Trophoblast cell (in vitro differentiated cells and primary cell): Measurements from ENCODE around the gene MT1H.

Source experiments
- DNase-seq, 2 donors: peaks; one replicate each; pipeline ENCODE4 v3.0.0-alpha.2; 2016
- H2AFZ ChIP-seq: 2 replicates; pipeline ENCODE4 v1.6.1; 2013; ENCODE audit warnings: low read length, moderate library complexity, mild to moderate bottlenecking; ENCODE audit not compliant: insufficient read depth, poor library complexity
- H2AK5ac ChIP-seq: 2 replicates; pipeline ENCODE4 v1.6.1; 2013; ENCODE audit warnings: mild to moderate bottlenecking, low read length
- H2BK120ac ChIP-seq: 2 replicates; pipeline ENCODE4 v1.6.1; 2013; ENCODE audit warnings: low read length, mild to moderate bottlenecking, moderate library complexity; ENCODE audit not compliant: insufficient read depth, poor library complexity
- H2BK12ac ChIP-seq: 2 replicates; pipeline ENCODE4 v1.6.1; 2013; ENCODE audit warnings: mild to moderate bottlenecking, low read length, moderate library complexity
- H2BK5ac ChIP-seq: 2 replicates; pipeline ENCODE4 v1.6.1; 2013; ENCODE audit warnings: low read length, low read depth, moderate library complexity, mild to moderate bottlenecking; ENCODE audit not compliant: poor library complexity
- H3K14ac ChIP-seq: 2 replicates; pipeline ENCODE4 v1.6.1; 2013; ENCODE audit warnings: mild to moderate bottlenecking, low read length
- H3K18ac ChIP-seq: 2 replicates; pipeline ENCODE4 v1.6.1; 2013; ENCODE audit warnings: mild to moderate bottlenecking, low read length
- H3K23ac ChIP-seq: 2 replicates; pipeline ENCODE4 v1.6.1; 2013; ENCODE audit warnings: low read length
- H3K27ac ChIP-seq: 2 replicates; pipeline ENCODE4 v1.5.1; 2013; ENCODE audit warnings: low read depth, mild to moderate bottlenecking, inconsistent platforms, low read length, moderate library complexity
- H3K27me3 ChIP-seq: 2 replicates; pipeline ENCODE4 v1.6.1; 2013; ENCODE audit warnings: inconsistent platforms, mild to moderate bottlenecking, low read length, moderate library complexity; ENCODE audit not compliant: insufficient read depth
- H3K36me3 ChIP-seq, 2 experiments: 1 replicate in 1 of 2; 2 replicates in 1 of 2; pipeline ENCODE4 v1.6.1; 2013; ENCODE audit warnings: low read length in 2 of 2, mild to moderate bottlenecking in 2 of 2, moderate library complexity in 1 of 2; ENCODE audit not compliant: insufficient read depth in 2 of 2, control insufficient read depth in 1 of 2
- H3K4ac ChIP-seq: 2 replicates; pipeline ENCODE4 v1.6.1; 2013; ENCODE audit warnings: low read depth, mild to moderate bottlenecking, low read length, moderate library complexity
- H3K4me1 ChIP-seq, 2 experiments: 1 replicate in 1 of 2; 2 replicates in 1 of 2; pipeline ENCODE4 v1.6.1; 2013; ENCODE audit warnings: low read length in 2 of 2, mild to moderate bottlenecking in 2 of 2, moderate library complexity in 1 of 2; ENCODE audit not compliant: insufficient read depth in 2 of 2, control insufficient read depth in 1 of 2
- H3K4me2 ChIP-seq: 2 replicates; pipeline ENCODE4 v1.6.1; 2013; ENCODE audit warnings: inconsistent platforms, mild to moderate bottlenecking, low read length, moderate library complexity
- H3K4me3 ChIP-seq: 2 replicates; pipeline ENCODE4 v1.5.1; 2013; ENCODE audit warnings: mild to moderate bottlenecking, low read depth, low read length, inconsistent platforms
- H3K79me1 ChIP-seq: one replicate; pipeline ENCODE4 v1.6.1; 2013; ENCODE audit warnings: low read length
- H3K79me2 ChIP-seq: 2 replicates; pipeline ENCODE4 v1.6.1; 2013; ENCODE audit warnings: low read length, mild to moderate bottlenecking; ENCODE audit not compliant: control insufficient read depth, insufficient read depth, poor library complexity
- H3K9ac ChIP-seq: 2 replicates; pipeline ENCODE4 v1.6.1; 2013; ENCODE audit warnings: mild to moderate bottlenecking, low read length
- H3K9me3 ChIP-seq: 2 replicates; pipeline ENCODE4 v1.6.1; 2013; ENCODE audit warnings: low read depth, mild to moderate bottlenecking, control low read depth, inconsistent platforms, low read length; ENCODE audit not compliant: insufficient read depth
- H4K12ac ChIP-seq: 2 replicates; pipeline ENCODE4 v1.6.1; 2013; ENCODE audit warnings: low read depth, mild to moderate bottlenecking, low read length, moderate library complexity
- H4K8ac ChIP-seq: 2 replicates; pipeline ENCODE4 v1.6.1; 2013; ENCODE audit warnings: low read depth, mild to moderate bottlenecking, low read length, moderate library complexity
- H4K91ac ChIP-seq: one replicate; pipeline ENCODE4 v1.6.1; 2013; ENCODE audit warnings: low read depth, mild to moderate bottlenecking, low read length, moderate library complexity
- WGBS: extraction: QIAGEN DNeasy Blood & Tissue Kit; methylation state at CpG from one replicate; pipeline ENCODE4 v1.1.7; 2013; ENCODE audit warnings: missing lambda C conversion rate; ENCODE audit not compliant: insufficient read length, insufficient coverage; ENCODE audit errors: extremely low coverage; 5-methylcytosine and 5-hydroxymethylcytosine counted together

The MT1H gene

DNA sequence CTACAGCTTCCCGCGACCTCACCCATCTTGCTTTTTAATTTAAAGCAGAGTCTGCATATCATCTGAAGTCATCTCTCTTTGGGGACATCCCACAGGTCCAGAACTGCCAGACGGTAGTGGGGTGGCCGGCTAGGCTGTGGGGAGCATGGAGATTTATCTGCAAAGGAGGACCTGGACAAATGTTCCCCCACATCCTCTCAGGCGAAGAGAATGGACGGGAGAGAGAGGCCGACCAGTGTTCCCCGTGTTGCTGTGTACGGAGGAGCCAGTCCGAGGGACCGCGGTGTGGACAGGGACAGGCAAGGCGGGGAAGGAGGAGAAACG lies 37.8 kb upstream of the MT1H start:
- Histone ChIP-seq H3K4me1 (peaks cover 3 to 11% of the 10 kb centered on the region in 2 experiments), H4K12ac (no peak overlapping the region), H3K27ac (no peak overlapping the region), H3K4ac (no peak overlapping the region), H3K9ac (no peak overlapping the region), H3K4me3 (peak overlapping the region; percentile 12), H4K91ac (no peak overlapping the region), H2BK12ac (no peak overlapping the region), H2BK5ac (no peak overlapping the region), H4K8ac (no peak overlapping the region), H2BK120ac (no peak overlapping the region), H3K14ac (no peak overlapping the region), H2AFZ (no peak overlapping the region), H3K23ac (no peak overlapping the region), H3K27me3 (peaks cover 60% of the 10 kb centered on the region), H3K79me2 (no peaks in the 10 kb centered on the region), H3K79me1 (peaks cover 1% of the 10 kb centered on the region), H2AK5ac (no peak overlapping the region), H3K36me3 (no peaks in the 10 kb centered on the region), H3K4me2 (peak overlapping the region; percentile 58), H3K9me3 (peaks cover 7% of the 10 kb centered on the region), H3K18ac (no peak overlapping the region)
- DNase-seq: no peak
- WGBS: no CpG with 5 or more reads among the region's 14 CpGs

DNA sequence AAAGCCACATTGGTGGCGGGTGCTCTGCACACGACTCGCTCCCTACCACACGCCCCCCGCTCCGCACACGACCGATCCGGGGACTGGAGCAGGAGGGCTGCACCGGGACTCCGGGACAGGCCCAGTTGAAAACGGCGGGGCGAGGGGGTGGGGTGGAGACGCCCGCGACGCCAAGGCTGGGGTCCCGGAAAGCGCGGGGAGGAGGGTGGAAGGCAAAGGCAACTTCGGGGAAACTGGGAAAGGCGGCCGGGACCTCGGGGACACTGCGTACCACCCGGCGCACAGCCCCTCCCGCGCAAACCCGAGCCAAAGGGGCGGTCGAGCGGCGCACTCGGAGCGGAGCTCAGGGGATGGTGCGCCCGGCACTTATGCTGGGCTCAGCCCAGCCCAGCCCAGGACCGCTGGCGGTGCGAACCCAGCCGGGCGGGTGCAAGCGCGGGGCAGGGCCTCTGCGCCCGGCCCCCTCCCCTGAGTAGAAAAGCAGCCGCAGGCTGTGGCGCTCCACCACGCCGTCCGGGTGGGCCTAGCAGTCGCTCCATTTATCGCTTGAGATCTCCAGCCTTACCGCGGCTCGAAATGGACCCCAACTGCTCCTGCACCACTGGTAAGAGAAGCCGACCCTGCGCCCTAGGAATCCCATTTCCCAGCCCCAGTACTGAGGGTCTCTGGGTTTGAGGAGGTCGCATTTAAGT lies 37.3 kb upstream of the MT1H start, which contains the start of gene MT1M:
Gene MT1M (plus strand): TSS at position 504 of the 692 bp plus-strand sequence. CDS start 73 bp downstream, at position 577.
- H2BK12ac ChIP-seq: no peak within 1 kb of the TSS
- DNase-seq: no peak
- no peak within 1 kb of the TSS for H3K14ac ChIP-seq
- peak within 1 kb of the TSS; percentile 58 for H3K4me2 ChIP-seq
- H3K36me3 ChIP-seq: no peaks in the 10 kb centered on the region
- H3K4me3 ChIP-seq: peak within 1 kb of the TSS; percentile 57
- H3K9me3 ChIP-seq: peaks cover 7% of the 10 kb centered on the region
- H4K91ac ChIP-seq: no peak within 1 kb of the TSS
- no peak within 1 kb of the TSS for H2AFZ ChIP-seq
- no peak within 1 kb of the TSS for H3K9ac ChIP-seq
- no peak within 1 kb of the TSS for H2BK120ac ChIP-seq
- no peaks in the 10 kb centered on the region for H3K79me2 ChIP-seq
- peaks cover 3 to 11% of the 10 kb centered on the region in 2 experiments for H3K4me1 ChIP-seq
- H2AK5ac ChIP-seq: no peak within 1 kb of the TSS
- H3K23ac ChIP-seq: no peak within 1 kb of the TSS
- no peak within 1 kb of the TSS for H3K27ac ChIP-seq
- WGBS: no CpG with 5 or more reads among the region's 61 CpGs
- H4K12ac ChIP-seq: no peak within 1 kb of the TSS
- H4K8ac ChIP-seq: no peak within 1 kb of the TSS
- H3K18ac ChIP-seq: no peak within 1 kb of the TSS
- H2BK5ac ChIP-seq: no peak within 1 kb of the TSS
- no peaks in the 10 kb centered on the region for H3K79me1 ChIP-seq
- peaks cover 64% of the 10 kb centered on the region for H3K27me3 ChIP-seq
- H3K4ac ChIP-seq: no peak within 1 kb of the TSS

DNA sequence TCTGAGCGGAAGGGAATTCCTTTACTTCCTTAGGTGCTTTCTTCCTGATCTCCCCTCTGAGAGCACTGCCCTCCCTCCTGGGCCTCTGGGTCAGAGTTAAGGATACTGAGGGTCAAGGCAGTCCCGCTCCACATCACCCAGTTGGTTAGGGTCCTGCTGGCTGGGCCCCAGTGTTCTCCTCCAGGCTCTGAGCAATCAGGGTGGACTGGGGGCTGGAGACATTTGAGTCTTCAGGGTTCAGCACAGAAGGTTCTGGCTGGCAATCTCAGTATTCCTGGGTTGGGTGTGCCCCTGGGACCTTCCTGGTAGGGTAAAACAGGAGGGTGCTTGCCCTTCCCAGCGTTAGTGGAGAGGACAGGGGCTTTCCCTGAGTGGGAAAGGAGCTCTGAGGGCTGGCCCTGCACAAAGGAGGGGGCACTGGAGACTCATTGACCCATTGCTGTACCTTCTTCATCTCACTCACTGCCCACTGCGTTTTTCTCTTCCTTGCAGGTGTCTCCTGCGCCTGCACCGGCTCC lies 36.7 kb upstream of the MT1H start:
- Histone ChIP-seq H2BK12ac (no peak overlapping the region), H2AK5ac (no peak overlapping the region), H3K9ac (no peak overlapping the region), H3K36me3 (no peaks in the 10 kb centered on the region), H2BK120ac (no peak overlapping the region), H3K4me1 (peaks cover 3 to 11% of the 10 kb centered on the region in 2 experiments), H2BK5ac (no peak overlapping the region), H3K18ac (no peak overlapping the region), H4K8ac (no peak overlapping the region), H3K14ac (no peak overlapping the region), H3K4me2 (peak overlapping the region; percentile 58), H2AFZ (no peak overlapping the region), H4K91ac (no peak overlapping the region), H3K4me3 (no peak overlapping the region), H3K27ac (no peak overlapping the region), H4K12ac (no peak overlapping the region), H3K79me1 (no peaks in the 10 kb centered on the region), H3K9me3 (peaks cover 8% of the 10 kb centered on the region), H3K23ac (no peak overlapping the region), H3K4ac (no peak overlapping the region), H3K27me3 (peaks cover 70% of the 10 kb centered on the region), H3K79me2 (no peaks in the 10 kb centered on the region)
- no peak for DNase-seq
- no CpG with 5 or more reads among the region's 6 CpGs for WGBS

- H2AK5ac ChIP-seq: no peak overlapping the region
- H3K9ac ChIP-seq: no peak overlapping the region
- H3K9me3 ChIP-seq: peaks cover 12% of the 10 kb centered on the region
- no peak overlapping the region for H2BK120ac ChIP-seq
- H3K14ac ChIP-seq: no peak overlapping the region
- no peak overlapping the region for H3K27ac ChIP-seq
- H3K79me1 ChIP-seq: no peaks in the 10 kb centered on the region
- no peaks in the 10 kb centered on the region for H3K36me3 ChIP-seq
- no peak overlapping the region for H4K12ac ChIP-seq
- H2BK12ac ChIP-seq: no peak overlapping the region
- peaks cover 3 to 15% of the 10 kb centered on the region in 2 experiments for H3K4me1 ChIP-seq
- H3K23ac ChIP-seq: no peak overlapping the region
- peak overlapping the region; percentile 57 for H3K4me3 ChIP-seq
- no peak overlapping the region for H3K4me2 ChIP-seq
- no CpG with 5 or more reads among the region's 7 CpGs for WGBS
- H3K27me3 ChIP-seq: peaks cover 77% of the 10 kb centered on the region
- no peak overlapping the region for H3K18ac ChIP-seq
- no peak overlapping the region for H2BK5ac ChIP-seq
- no peak for DNase-seq
- no peak overlapping the region for H4K91ac ChIP-seq
- no peak overlapping the region for H4K8ac ChIP-seq
- H3K79me2 ChIP-seq: no peaks in the 10 kb centered on the region
- no peak overlapping the region for H3K4ac ChIP-seq
- no peak overlapping the region for H2AFZ ChIP-seq
Observed at GRCh38 chr16:56633535-56633934, 36.1 kb upstream of the MT1H start.
